ENCODE measurements around the gene PSMD9.

GRCh38 chr12:121933522-121934308, 45.1 kb downstream of the PSMD9 start:
- TF ChIP-seq CTCF (IDR thresholded peaks at IDR 0.05) = no peak
- no peak for TF ChIP-seq POLR2A (IDR thresholded peaks at IDR 0.05)
